GM21360 (cell line): Measurements from ENCODE around the gene STARD3.

ENCODE experiments used
- ATAC-seq: cut with Tn5 transposase; IDR thresholded peaks from one replicate; pipeline ENCODE4 v1.9.1; 2021; ENCODE audit warnings: mild to moderate bottlenecking, moderate library complexity; ENCODE audit not compliant: unreplicated experiment

Gene STARD3

DNA sequence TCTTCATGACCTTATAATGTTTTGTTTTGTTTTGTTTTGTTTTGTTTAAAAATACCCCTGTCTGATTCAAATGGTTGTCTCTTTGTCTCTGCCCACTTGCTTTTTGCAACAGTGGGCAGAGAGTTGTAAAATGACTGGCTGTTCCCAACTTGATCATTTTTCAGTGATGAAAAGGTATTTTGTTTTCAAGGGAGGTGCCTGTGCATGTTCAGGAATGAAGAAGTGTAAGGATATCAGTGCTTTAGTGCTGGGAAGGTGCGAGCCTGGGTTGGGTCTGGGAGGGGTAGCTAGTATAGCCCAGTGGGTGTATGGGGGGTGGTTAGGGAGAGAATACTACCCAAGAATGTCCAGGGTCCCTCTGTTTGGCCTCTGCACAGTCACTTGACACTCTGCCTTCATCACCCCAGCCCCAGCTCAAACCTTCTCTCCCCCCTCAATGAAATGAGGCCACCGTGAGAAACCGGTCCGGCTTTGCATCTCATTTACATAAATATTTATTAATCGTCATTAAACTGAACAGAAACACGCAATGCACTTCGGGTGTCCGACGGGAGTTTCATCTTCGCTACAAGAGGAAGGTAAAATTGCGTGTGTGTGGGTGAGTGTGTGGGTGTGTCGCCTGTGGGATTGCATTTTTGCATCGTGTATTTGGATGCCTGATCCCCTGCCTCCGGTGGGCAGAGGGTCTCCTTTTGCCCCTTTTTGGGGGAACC is 33.5 kb upstream of the STARD3 start:
- no peak for ATAC-seq

GRCh38 chr17:39604911-39605491 is 31.9 kb upstream of the STARD3 start:
- ATAC-seq: no peak

GRCh38 chr17:39605492-39606433 is 31.2 kb upstream of the STARD3 start:
- ATAC-seq: no peak

- no peak for ATAC-seq
Measured at GRCh38 chr17:39606434-39607056, 30.4 kb upstream of the STARD3 start.

GRCh38 chr17:39607057-39607850 is 29.7 kb upstream of the STARD3 start:
- no peak for ATAC-seq

- ATAC-seq: no peak
Measured at GRCh38 chr17:39607851-39608130, 29.2 kb upstream of the STARD3 start, which contains the start of gene NEUROD2. Gene NEUROD2 (minus strand): TSS chr17:39607920. CDS start chr17:39606599, 1,321 bp downstream.

- ATAC-seq: no peak
Measured at GRCh38 chr17:39608142-39608981, 28.6 kb upstream of the STARD3 start.

DNA sequence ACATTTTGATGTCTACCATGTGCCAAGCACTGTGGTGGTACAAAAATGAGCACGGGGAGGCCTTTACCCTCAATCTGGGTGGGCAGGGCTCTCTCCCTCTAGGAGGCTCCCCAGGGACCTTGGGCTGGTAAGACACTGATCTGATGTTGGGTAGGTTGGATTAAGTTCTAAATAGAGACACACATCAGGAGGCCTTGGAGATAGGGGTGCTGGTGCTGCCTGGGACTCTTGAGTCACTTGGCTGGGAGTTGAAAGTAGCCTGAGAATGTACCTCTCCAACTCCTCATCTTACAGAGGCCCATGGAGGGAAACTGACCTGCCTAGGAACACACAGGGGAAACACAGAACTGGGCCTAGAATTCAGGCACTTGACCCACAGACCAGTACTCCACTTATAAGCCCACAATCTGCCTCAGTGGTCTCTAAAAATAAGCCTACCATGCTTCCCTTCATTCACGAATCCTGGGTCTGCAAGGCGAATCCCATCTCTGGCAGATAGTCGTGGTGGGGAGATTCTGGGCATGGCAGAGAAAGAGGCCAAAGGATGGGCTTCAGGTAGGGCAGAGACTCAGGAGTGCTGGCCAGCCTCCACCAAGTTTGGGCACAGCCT is 27.4 kb upstream of the STARD3 start:
- no peak for ATAC-seq

GRCh38 chr17:39611401-39612112 is 25.4 kb upstream of the STARD3 start:
- ATAC-seq: no peak

- ATAC-seq: no peak
Measured at GRCh38 chr17:39612291-39612894, 24.6 kb upstream of the STARD3 start.

DNA sequence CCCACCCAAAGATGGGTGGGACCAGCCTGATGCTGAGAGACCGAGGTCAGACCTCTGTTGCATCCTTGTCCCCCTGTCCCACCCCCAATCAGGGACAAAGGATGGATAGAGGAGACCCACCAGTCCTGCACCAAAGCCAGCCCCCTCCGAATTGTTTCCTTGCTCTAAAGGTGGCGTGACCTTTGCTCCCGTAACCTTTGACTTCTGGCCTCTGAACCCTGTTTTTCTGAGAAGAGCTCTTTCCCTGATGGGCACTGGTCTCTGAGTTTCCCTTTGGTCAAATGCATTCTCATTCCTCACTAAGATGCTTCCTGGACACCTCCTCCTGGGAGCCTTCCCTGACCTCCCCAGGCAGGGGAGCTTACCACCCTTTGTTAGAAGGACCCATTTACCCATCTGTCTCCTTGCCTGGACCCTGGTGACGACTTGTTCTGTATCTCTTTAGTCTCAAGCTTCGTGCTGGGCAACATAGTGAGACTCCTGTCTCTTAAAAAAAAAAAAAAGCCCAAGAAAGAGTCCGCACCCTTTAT is 23.9 kb upstream of the STARD3 start:
- no peak for ATAC-seq

GRCh38 chr17:39614545-39615157 is 22.3 kb upstream of the STARD3 start:
- no peak for ATAC-seq

DNA sequence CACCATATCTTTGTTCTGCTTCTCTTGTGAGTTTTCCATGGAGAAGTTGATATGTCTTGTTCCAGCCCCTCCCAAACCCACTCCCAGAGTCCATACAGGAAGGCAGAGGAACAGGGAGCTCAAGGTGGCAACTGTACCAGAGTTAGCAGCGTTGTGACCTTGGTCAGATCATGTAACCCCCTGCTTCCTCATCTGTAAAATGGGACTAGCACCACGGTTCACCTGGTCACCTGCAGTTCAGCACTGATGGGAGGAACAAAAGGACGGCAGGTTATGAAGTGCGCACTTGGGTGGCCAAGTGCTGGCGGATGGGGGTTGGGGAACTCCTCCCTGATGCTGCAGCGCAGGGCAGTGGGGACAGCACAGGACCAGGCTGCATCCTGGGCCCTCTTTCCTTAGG is 21.5 kb upstream of the STARD3 start:
- ATAC-seq: no peak

DNA sequence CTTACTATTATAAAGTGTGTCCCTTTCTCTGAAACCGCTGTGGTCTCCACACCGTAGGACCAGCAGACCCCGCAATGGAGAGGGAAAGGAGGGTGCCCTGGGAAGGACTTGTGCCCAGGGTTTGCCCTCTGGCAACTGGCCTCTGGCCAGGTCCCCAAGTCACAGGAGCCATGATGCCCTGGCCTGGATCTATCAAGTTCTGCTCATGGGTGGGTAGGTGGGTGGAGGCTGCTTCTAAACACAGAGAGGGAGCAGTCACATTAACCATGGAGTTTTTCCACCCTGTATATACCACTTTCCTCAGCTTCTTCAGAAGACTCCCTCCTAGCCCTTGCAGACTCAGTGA is 19.9 kb upstream of the STARD3 start:
- no peak for ATAC-seq

DNA sequence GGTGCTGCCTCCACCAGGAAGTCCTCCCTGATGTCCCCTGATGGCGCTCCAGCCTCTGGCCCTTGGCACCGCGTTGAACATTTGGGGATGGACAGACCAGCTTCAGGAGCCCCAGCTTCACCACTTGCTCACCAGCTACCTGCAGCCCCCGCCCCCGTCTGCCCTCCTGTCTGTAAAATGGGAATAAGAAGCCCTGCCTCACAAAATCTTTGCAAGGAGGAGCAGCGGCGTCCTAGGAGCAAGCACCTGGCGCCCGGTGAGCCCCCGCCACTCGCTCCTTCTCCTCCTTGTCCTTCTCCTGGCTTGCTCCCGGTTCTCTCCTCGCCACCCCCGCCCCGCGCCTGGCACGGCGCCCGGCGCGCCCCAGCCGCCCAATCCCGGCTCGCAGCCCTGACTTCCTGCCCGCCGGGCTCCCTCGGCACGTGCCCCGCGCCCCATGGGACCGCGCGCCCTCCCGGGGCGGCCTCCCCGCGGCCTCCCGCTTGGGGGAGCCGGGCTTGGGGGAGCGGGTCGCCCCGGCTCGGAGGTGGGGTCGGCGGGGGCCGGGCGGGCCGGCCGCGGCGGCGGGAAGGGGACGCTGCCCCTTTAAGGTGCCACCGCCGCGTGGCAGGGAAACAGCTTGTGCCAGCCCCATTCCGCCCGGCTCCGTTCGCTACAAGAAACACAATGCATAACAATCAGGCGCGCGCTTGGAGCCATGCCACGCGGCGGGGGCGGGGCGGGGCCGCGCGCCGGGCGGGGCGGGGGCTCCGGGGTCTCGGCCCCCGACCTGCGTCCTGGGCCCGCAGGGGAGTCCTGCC is 19.3 kb upstream of the STARD3 start:
- no peak for ATAC-seq

DNA sequence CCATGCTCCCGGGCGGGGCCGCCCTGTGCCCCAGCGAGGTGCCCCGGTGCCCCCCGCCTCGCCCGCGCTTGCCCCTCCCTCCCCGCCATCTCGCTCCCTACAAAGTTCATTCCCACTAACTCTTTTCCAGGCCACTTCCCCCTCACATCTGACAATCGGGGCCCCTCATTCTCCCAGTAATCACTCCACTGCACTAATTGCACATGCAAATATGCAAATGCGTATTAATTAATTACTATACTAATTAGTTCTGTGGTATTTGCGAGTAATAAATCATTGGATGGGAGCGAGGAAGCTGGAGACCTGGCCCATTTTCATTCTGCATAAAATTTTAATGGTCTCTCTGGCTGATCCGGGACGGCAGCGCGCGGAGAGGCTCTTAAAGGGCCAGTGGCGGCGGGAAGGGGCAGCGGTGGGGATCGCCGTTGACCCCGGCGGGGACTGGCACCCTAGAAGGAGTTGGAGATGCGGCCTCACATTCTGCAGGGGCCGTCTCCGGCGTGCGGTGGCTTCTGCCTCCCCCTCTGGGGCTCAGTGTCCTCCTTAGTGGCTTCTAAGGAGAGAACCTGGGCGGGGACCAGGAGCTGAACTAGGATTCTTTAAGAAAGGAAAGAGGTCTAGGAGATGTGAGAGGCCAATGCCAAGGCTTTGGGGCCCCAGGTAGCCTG is 18.6 kb upstream of the STARD3 start:
- ATAC-seq: no peak
